Stimulated activated CD8-positive, alpha-beta memory T cell treated with anti-CD3 and anti-CD28 coated beads, Interleukin-7, amount 100 ng/mL, for 48 hours (primary cell): ENCODE data around the gene CIB4.

Experiments used
- DNase-seq, 2 donors: peaks; one replicate each; pipeline ENCODE4 v3.0.0-alpha.2; 2020; ENCODE audit warnings: low read depth in 1 of 2; ENCODE audit errors: extremely low read depth in 1 of 2

CIB4 gene

GRCh38 chr2:26556309-26557243 lies 84.6 kb downstream of the CIB4 start:
- DNase-seq, result no peak

DNA sequence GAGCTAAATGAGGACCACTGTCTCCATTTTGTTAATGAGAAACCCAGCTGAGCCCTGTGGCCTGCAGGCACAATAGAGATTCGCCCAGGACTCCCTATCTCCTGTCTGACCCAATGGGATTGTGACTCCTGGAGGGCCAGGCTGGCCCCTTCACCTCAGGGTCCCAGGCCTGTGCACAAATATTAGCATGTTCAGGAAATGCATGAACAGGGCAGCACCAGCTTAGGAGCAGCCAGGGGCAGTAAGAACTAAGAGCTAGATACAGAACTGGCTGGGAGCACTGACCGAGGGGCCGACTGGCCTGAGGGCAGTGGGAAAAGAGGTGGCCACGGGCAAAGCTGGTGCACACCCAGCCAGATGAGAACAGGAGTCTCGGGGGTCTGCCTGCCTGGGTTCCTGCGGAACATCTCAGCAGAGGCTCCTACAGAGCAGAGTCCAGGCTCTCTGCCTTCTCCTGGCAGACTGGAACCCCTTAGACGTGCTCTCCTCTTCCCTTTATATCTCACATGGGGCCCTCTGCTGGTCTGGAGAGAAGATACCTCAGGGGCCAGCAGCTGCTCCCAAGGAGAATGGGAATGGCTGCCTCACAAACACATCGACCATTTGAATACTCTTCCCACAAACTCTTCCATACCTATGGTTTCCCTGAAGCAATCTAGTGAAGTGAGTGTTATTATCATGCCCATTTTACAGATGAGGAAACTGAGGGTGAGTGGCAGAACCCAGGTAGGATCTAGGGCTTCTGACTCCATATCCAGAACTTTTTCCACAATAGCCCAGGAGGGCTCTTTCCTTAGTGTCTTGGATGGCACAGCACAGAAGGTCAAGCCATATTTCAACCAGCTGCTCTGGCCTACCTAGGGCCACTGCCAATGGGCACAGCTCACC lies 85.7 kb downstream of the CIB4 start:
- no peak for DNase-seq

- DNase-seq, result no peak
Observed at GRCh38 chr2:26552641-26553374, 88.4 kb downstream of the CIB4 start.

GRCh38 chr2:26550276-26551015 lies 90.7 kb downstream of the CIB4 start:
- DNase-seq, result no peak

DNA sequence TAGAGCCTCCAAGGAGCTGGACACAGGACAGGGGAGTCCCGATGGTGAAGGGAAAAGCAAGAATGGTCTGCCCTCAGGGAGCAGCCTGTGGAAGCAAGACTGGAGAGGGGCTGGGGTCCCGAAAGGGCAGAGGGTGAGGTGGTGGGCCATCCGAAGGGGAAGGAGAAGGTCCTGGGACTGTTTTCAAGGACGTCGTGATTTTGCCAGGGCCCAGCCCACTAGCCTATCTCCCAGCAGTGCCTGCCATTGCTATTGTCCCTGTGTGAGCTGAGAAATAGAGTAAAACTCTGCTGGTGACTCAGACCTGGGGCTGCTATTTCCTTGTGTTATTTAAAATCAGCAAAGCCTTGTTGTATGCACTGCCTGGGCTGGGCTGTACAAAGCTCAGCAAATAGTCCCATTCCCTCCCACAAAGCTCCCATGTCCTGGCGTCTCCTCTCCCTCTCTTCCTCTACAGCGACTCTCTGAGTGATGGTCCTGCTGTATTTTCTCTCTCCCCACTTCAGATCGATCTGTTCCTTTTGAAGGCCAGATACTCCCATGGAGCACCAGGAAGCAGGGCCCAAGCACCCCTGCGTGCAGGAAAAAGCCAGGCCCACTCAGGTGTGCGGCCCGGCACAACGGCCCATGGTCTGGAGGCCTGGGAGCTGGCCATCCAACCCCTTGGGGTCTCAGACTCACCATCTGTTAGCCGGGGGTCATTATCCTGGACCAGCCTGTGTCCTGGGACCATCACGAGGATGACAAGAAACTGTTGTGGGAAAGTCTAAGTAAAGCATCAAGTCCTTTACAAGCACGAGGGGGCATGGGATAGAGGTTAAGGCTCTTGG lies 98.3 kb downstream of the CIB4 start:
- DNase-seq, result no peak

- no peak for DNase-seq
Observed at GRCh38 chr2:26542194-26542455, 99.0 kb downstream of the CIB4 start.

DNA sequence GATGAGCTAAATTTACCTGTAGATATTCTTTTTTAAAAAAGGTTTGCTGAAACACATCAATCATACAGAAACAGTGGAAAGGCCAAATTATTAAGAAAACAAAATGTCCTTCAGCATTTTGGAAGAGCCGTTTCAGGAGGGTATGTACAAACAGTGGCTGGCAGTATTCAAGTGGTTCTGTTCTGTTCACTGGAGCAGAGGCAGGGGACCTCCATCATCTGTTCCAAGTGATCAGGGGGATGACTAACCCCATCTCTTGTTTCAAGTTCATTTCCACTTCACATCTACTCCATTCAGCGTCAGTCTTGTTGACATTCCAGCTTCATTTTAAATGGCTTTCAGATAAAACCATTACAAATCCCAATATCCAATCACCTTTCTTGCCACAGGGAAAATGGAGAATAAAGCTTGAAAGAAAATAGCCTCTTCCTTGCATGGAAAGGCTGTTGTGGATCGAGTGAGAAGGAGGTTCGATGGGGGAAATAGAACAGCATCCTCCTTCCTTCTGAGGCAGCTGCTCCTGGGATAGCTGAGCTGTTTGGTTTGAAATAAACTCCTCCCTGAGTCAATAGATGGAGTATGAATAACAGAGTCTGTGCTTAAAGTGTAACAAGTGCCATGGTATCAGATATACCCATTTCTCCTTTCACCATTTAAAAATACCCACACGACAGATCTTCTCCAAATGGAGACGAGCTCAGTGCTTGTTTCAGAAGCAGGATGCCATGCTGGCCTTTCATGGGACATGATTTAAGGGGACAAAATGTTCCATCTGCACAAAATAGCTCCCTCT lies 99.6 kb downstream of the CIB4 start:
- DNase-seq, result no peak

GRCh38 chr2:26540961-26541360 lies 100.2 kb downstream of the CIB4 start:
- DNase-seq, result no peak

DNA sequence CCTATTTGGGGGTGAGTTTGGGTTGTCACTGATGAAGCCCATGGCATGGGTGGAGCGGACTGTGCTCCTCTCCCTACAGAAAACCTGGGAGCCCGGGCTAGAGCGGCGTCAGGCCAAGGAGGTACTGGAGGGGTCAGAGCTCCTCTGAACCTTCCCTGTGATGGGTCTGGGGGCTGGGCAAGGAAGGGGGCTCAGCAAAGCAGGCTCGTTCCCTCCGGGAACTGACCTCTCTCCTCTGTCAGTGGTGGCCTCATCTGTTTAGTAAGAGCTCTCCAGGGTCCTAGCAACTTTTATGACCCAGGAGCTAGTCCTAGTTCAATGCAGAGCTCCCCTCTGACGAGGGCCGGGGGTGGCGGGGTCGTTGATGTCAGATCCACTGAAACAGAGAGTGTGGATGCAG lies 100.9 kb downstream of the CIB4 start:
- DNase-seq, result no peak

- DNase-seq, result no peak
Observed at GRCh38 chr2:26537826-26538475, 103.2 kb downstream of the CIB4 start.

DNA sequence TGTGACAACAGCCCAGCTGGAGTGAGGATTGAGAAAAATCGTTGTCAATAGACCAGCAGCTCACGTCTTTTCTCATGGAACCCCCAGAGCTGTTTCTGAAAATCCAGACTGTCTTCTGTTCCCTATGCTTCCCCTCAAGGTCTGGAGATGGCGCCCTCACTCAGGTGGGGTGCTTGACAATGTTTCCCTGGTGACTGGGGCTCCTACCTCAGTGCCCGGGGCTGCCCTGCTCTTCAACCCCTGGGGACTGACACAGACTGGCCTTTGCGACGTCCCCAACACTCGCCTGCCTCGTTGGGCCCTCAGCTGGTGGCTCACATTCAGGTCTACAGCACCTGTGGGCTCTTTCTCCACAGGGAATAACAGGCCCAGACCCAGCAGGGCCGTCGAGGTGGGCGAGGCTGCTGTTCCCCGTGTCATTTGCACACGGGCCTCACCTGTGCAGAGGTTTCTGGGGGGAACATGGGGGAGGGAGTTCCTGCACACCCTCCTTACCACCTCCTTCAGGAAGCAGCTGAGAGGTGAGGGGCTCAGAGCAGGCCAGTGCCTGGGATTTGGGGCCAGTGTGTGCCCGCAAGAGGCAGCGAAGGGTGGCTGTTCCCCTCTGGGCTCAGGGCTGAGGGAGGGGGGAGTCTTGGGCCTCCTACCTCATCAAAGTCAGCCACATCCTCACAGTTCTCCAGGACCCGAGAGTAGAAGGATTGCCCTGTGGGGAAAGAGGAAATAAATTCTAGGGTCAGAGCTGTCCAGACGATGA lies 103.9 kb downstream of the CIB4 start:
- no peak for DNase-seq

- DNase-seq, result no peak
Observed at GRCh38 chr2:26536371-26537068, 104.6 kb downstream of the CIB4 start.

GRCh38 chr2:26535663-26536275 lies 105.4 kb downstream of the CIB4 start:
- no peak for DNase-seq

- no peak for DNase-seq
Observed at GRCh38 chr2:26534865-26535662, 106.1 kb downstream of the CIB4 start.

DNA sequence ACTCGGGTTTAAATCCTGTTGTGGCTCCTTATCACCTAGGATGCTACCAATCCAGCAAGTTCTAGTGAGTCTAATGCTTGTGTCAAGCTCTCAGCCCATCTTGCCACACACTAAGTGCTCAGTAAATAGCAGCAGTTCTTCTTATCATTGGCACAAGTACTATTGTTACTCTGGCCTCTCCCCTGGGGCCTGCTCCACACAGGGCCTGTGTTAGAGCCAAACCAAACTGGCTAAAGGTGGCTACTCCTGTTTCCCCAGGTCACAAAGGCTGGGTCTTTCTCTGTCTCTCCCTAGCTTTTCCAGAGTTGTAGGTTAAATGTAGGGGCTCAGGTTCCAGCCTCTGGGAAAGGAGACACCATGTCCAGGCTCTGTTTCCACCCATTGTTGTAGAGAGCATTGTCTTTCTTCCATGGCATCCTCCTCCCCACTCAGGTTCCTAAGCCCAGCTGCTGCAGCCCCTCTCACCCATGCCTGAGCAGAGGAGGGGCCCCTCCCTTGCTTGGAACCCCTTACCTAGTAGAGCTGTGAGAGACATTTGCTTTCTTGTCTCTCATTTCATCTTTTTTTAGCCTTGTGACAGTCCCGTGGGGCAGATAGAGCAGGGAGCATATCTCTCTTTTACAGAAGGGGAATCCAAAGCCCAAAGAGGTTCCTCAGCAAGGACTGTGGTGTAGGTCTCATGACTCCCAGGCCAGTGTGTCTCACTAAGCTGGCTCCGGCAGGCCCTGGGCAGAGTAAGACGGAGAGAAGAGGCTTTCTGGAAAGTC lies 106.9 kb downstream of the CIB4 start:
- DNase-seq, result no peak
